Erythroblast (primary cell): ENCODE data around the gene LCK.
"Not testable (repeated sequence)": the region's sequence is repeated elsewhere in the genome, so short reads cannot be mapped to it uniquely, and the experiment has no call there.

Experiments
- GATA1 ChIP-seq: IDR thresholded peaks from 2 replicates; pipeline ENCODE4 v1.6.1; 2011; ENCODE audit warnings: low read depth, mild to moderate bottlenecking, control low read depth, low read length, moderate library complexity
- POLR2A ChIP-seq: IDR thresholded peaks from 2 replicates; pipeline ENCODE4 v1.6.1; 2011; ENCODE audit warnings: mild to moderate bottlenecking, low read length

GRCh38 chr1:32298211-32298610, 47.1 kb downstream of the LCK start:
- not testable (repeated sequence) for TF ChIP-seq POLR2A, GATA1
